DMS53 treated with DMSO at 0.1 percent for 48 hours (cell line): ENCODE measurements around the gene ATP5F1E.
"Not testable (repeated sequence)": the region's sequence is repeated elsewhere in the genome, so short reads cannot be mapped to it uniquely, and the experiment has no call there.

Source experiments
- DNase-seq: peaks from one replicate; lab custom pipeline; 2025; ENCODE audit not compliant: unreplicated experiment; lab: John Stamatoyannopoulos, UW

The ATP5F1E gene

DNA sequence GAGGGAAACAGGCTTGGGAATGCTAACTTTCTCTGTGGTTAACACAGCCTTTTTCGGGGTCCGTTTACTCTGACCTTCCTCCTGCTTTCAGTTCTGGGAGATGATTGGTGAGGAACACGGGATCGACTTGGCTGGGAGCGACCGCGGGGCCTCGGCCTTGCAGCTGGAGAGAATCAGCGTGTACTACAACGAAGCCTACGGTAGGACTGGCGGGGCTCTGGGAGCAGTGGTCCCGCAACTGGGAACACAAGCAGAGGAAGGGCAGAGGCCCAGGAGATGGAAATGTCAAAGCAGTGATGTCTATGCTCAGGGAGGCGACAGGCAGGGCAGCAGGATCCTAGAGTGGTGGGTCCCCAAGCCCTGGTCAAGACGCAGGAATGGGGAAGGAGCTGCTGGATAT is 9.4 kb downstream of the ATP5F1E start:
- DNase-seq = no peak

DNA sequence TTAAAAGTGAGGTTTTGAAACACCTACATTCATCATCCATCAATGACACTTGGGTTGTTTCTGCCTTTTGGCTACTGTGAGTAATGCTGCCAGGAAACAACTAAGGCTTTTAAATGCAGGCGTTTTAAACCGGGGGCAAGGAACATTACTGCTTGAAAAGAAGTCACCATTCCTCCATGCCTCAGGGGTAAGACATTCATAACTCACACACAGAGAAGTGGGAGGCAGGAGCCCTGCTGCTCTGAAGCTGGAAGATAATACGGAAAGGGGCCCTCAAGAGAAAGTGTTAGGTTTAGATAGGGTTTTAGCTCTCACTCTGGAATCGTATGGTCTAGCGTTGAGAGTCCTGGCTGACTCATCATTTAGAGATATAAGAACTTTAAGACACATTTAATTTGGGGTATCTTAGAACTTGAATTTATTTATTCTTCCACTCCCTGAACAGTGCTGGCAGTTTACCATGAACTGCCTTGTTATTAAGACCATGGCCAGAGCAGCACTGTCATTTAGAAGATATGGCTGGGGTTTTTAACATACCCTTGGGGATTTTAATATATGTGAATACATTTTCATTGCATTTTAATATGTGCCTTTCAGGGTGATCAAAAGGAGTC is 11.1 kb downstream of the ATP5F1E start:
- no peak for DNase-seq

DNA sequence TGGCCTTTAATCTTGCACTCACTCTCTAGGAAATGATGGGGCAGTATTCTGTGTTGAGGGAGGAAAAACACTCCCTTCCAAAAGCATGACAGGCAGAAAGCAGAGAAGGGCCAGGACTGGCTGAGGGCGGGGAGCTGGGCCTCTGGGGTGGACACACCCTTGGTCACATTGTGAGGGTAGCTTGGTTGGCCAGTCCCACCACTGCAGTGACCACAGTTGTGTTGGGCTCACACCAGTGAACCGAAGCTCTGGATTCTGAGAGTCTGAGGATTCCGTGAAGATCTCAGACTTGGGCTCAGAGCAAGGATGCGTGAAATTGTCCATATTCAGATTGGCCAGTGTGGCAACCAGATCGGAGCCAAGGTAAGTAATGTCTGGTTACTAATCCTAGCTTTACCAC is 12.9 kb downstream of the ATP5F1E start, which contains the start of gene TUBB1:
TUBB1 (plus strand) TSS at position 213 of the 400 bp plus-strand sequence; CDS start at position 307, 94 bp downstream.
- DNase-seq = no peak

DNA sequence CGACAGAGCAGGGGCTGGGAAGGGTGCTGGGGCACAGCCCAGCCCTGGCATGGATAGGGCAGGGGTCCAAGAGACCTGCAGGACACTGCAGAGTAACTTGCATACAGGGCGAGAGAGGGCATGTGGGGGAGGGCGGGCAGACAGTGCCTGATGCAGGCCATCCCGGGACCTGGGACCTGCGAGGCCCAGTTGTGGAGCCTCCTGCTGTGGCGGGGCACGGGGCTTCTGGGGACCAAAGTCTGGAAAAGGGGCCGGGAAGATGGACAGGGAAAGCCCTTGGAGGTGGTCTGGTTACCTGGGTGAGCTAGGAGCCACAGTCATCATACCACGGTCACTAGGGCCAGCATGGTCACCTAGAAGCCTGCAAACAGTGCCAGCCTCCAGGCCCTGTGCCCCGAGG is 13.3 kb downstream of the ATP5F1E start:
- no peak for DNase-seq

DNA sequence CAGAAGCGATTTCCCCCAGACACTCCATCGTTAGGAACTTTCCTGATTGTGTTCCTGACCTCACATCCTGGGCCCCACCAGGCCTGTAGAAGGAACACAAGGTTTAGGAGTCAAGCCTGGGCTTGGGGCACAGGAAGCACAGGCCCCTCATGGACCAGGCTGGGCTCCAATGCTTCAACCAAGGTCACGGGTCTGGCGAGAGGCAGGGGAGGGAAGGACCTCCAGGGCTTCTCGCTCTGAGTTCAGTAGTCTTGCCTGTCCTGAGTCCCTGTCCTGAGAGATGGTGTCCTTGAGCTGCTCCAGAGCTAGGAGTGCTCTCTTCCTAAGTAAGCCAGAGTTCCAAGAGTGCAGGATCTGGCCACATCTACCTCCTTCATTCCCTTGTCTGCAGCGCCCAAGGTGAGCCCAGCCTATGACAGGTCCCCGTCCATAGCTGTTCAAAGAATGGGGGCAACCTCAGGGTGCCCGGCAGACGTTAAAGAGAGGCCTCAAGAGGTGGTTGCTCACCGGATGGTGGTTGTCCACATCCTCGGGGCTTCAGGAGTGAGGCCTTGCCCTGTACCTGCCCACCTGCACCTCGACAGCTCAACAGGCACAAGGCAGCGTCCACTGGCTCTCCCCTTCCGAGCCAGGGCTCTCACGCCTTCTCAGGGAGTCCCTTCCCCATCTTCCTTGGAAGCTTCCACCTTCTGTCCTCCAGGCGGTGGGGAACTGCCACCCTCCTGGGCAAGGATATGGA is 14.5 kb downstream of the ATP5F1E start:
- no peak for DNase-seq

DNA sequence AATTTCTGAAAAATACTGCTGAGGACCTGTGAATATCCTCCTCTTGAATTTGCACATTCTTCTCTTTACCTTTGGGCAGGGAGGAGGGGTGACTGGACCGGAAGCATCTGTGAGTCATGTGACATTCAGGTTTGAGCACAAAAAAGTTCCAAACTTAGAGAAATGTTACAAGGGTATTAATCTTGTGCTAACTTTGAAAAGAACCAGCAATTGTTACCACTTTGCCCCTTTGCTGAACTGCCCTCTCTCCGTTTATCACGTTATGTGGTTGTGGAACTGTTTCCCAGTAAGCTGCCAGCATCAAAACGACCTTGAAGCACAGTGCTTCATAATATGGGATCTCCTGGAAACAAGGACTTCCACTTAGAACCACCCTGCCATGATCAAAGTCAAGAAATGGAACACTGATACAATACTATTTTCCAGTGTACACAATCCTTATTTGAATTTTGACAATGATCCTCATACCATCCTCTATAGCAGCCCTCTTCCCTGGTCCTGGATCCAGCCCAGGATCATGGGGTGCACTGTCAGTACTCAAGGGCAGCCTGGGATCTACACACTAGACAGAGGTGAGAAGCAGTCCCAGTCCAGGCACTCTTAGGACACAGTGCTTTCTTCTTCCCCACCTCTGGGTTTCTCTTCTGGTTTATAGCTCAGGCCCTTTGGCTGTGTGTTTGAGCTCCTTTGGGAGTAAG is 15.2 kb downstream of the ATP5F1E start:
- no peak for DNase-seq

DNA sequence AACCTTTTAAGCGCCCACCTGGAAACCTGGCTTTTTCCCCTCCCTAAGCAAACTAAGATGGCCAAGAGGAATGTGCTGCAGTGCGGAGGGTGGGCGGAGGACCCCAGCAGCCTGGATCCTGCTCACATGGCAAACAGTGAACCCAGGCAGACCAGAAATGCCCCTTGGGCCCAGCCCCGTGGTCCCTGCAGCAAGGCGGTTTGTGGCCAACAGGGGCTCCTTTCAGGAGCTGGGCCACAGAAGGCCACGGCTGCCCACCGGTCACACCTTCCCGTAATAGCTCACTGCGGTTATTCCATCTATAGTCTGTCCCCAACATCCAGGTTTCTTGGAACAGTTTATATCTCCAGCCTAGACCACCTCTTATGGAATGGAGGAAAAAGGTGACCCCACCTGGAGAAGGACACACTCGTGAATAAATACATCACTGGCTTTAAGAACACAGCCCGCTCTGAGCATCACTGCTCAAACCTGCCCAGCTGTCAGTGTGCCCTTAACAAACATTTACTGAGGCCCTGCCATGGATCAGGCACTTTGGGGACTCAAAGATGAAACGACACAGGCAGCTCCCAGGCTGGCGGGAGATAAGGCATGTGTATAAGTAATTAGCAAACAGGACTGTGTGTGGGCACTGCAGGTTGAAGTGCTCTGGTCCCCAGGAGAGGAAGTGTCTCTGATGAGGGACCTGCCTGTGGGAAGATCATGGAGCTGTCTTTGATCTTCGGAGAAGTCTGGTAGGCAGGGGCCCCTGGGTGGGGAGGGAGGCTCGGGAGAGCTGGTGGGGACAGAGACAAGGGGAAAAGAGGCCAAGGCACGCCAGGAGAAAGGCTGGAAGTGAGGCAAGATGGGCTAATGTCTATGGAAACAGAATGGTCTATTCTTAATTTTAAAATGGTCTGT is 16.1 kb downstream of the ATP5F1E start:
- no peak for DNase-seq

DNA sequence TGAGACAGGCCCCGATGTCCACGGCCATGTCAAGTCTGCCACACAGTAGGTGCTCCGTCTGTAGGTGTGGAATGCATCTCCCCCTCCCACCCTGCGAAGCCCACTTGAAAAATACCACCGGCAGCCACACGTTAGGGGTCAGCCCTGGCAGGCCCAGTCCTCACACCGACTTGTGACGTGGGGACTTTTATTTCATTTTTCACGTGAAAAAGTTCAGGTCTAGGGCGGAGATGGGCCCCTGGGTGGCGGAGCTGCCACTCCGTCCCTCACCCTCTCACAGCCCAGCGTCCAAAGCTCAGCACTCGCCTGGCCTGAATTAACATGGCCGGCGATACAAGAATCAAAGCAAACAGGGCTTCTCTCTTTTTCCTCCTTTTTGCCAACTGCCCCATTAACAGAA is 16.7 kb downstream of the ATP5F1E start:
- no peak for DNase-seq

DNA sequence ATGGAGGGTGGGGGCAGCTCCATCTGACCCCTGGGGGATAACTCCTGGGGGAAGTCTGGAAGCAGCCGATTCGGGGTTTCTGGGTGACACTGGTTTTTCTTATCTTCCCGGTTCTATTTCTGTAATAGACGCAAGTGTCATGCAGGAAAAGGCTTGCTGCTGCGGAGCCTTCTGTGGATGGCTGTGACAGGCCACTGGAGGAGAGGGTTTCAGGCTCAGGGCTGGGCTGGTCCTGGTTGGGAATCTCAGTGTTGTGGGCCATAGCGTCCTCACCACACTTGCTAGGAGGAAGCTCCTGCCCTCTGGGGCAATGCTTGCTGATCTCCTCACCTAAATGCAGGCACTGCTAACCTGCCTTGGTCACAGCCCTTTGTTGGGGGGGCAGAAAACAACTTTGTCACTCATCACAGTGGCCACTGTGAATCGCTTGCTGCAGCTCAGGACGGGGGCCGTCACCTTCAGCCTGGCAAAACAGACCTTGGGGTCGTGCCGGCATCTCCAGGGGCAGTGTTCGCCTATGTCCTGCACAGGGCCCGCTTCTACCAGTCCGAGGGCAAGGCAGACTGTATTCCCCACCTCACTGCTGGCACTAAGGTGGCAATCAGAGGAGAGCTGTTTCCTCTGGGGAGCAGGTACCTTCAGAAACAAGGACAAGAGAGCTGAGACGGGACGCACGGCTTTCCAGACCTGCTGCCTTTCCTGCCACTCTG is 17.3 kb downstream of the ATP5F1E start:
- DNase-seq = no peak

DNA sequence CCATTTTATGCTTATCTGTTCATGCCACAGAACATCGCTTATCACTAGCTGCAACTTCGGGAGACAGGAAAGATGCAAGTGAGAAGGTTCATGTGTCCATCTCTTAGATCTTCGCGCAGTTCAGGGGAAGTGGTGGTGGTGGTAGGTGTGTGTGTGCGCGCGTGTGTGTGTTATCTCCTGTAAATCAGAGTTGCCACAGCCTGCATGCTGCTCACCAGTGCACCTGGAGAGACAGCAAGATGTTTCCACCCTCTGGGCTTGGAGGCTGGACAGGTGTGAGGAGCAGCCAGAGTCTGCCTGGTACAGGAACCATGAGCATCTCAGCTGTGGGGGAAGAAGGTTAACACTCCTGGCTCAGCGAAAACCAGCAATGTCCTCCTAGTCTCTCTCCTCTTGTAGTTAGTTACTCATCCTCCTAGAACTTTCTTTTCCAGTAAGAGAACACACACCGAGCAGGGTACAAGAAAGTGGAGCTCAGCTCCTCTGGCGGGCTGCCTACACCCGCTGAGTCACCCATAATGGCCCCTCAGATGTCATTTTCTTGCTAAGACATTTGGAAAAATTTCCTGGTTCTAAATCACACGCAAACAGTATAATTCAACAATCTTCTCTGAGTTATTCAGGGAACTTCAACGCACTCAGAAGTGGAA is 18.1 kb downstream of the ATP5F1E start:
- no peak for DNase-seq

DNA sequence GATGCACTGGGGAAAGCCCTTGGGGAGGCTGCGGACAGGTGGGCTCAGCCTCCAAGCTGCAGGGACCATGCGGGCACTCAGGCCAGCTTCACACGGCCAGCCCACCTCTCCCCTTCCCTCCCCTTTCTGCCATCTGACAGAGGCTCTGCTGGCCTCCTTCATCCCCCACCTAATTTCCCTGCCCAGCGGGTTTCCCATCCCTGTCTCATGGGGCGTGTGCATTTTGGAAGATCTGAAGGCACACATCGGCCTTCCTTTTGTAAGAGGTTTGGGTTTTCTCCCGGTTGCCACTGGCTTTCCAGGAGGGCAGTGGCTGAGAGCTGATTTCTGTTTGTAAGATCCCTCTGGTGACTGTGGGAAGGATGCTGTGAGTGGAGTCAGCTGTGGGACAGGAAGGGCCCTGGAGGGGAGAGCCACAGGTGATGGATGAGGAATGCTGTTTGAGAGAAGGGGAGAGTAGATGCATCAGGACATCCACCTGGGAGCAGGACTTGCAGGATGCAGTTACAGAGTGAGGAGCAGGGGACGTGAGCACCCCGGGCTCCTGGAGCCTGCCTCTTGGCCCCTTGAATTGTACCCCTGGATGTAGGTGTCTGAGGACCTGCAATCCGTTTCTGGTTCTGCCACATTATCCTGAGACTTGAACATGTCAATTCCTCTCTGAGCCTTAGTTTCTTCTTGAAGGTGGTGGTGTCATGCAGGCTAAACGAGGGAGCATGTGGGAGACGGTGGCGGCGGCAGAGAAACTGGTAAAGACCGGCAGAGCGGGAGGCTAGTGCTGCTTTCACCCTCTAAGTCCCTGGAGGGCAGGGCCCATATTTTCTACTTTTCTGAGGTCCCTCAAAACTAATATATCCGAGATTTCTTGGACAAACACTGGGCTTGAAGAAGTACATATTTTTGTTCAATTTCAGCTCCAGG is 18.8 kb downstream of the ATP5F1E start:
- DNase-seq = no peak

DNA sequence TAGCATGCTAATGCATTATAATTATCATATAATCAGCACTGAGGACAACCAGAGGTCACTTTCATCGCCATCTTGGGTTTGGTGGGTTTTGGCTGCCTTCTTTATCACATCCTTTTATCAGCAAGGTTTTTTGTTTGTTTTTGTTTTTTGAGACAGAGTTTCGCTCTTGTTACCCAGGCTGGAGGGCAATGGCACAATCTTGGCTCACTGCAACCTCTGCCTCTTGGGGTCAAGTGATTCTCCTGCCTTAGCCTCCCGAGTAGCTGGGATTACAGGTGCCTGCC is 20.3 kb downstream of the ATP5F1E start:
- not testable (repeated sequence) for DNase-seq

DNA sequence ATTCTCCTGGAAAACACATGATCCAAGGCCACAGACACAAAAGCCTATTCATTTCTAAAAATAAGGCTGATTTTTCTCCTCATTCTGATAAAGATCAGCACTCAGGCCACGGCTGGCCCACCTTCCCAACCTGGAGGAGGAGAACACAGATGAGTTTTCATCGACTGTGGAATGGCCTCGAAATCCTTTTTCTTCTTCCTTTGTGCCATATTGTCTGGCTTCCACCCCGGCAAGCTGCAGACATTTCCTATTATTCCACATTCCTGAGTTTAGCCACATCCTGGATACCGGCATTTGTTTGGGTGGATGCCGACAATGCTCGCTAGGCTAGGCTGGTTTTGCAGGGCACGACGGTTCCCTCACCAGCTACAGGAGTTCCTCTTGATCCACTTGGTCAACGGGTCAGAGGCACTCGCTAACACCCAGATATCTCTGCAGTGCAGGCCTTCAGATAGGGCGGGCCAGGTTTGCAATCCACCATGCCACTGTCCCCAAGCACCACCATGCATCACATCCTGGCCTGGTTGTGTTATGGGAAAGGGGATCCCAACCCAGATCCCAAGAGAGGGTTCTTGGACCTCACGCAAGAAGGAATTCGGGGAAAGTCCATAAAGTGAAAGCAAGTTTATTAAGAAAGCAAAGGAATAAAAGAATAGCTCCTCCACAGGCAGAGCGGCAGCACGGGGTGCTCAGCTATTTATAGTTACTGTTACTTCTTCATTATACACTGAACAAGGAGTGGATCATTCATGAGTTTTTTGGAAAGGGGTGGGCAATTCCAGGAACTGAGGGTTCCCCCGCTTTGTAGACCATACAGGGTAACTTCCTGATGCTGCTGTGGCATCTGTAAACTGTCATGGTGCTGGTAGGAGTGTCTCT is 20.9 kb downstream of the ATP5F1E start:
- no peak for DNase-seq

DNA sequence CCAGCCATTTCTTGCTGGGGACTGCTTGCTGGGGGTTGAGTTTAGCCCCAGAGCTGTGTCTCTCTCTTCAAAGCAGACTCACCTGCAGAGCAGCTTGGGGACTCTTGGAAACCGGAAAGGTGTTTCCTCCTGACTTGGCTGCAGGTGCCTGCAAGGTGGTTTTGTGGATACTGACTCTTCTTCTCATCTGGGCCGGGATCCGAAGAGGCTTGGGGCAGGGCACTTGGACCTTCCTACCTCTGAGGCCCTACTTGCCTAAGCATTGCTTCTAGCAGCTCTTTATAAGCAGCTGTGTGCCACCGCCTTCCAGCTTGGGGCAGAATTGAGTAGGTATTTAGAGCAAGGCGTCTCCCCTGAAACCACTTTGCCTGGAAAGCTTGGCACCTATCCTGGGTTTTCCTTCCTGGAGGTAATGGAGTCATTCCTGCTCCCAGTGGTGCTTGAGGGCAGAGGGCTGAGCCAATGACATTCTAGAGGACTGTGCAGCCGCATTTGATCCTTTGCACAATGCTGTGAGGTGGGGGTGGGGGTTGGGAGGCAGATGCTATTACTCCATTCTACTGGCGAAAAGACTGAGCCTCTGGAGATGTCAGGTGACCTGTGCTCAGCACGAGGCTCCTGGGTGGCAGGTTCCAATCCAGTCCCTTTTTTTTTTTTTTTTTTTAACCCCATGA is 21.7 kb downstream of the ATP5F1E start:
- no peak for DNase-seq

DNA sequence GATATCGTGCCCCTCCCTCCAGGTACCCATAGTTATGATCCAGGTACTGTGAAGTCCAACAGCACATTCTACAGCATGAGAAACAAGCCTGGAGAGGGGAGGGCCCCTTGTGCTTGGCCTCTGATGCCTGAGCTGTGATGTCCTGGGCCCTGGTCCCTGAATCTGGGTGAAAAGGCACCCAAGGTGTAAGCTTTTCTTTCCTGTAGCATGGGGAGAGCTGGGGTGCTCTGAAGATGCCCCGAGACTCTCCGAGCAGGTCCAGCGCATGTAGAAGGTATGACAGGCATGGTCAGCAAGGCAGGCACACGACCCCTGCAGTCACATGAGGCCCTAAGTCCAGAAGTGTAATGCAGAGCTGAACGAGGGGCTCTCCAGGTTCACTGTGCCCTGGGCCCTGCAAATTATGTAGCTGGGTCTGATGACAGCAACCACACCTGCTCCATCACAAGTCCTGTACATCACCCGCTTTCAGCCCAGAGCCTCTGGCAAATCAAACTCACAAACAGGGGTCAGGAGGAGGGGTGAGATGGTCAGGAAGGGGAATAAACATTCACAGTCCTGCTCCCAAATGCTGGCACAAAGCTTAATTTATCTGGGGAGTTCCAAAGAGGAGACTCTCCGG is 23.3 kb downstream of the ATP5F1E start:
- no peak for DNase-seq

DNA sequence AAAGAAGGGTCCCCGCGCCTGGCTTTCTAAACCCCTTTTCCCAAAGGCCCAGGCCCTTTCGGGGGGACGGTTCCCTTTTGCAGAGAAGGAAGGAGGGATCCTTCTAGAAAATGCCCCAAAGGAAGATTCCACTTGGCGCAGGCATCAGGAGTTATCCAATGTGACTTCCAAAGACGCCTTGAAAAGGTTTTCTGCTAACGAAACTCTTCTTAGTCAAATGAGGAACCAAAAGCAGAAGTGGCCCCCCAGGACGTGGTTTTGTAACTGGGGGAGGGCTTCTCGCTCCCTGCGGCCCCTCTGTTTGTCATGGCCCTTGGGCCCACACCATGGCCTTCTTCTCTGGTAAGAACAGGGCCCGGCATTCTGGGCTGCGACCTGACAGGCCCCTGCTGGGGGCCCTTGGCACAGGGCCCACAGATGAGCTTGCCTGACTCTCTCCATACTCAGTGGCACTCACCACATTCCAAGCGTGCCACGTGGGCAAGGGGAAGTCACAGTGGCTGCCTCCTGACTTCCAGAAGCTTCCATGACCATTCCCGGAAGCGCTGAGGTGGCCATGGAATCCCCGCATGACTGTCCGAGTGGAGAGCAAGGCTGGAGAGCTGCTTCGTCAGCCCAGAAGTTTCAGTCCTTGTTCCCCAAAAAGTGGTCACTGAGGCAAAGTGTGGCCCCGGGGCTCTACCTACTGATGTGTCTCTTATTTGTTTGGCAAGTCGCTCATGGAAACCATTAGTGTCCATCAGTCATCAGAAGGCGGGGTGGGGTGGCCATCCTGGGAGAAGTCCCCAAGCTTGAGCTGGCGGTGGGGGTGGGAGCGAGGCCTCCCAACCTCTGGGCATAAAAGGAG is 24.2 kb downstream of the ATP5F1E start:
- DNase-seq = no peak
